HAP-1 (cell line): ENCODE results near the gene FNDC1.

ENCODE experiments used
- DNase-seq, 2 experiments: peaks; one replicate each; pipeline ENCODE4 v3.0.0-alpha.2; 2016 to 2020; ENCODE audit warnings: low spot score in 2 of 2
- H3K27me3 ChIP-seq: fragments of 250-450 bp; sonication (Bioruptor Pico); 2 replicates; pipeline ENCODE4 v1.5.1; 2020; ENCODE audit warnings: low read depth, mild to moderate bottlenecking, moderate library complexity
- H3K36me3 ChIP-seq: fragments of 250-450 bp; sonication (Bioruptor Pico); replicated peaks from 2 replicates; pipeline ENCODE4 v1.5.1; 2020; ENCODE audit warnings: mild to moderate bottlenecking
- H3K4me1 ChIP-seq: fragments of 250-450 bp; sonication (Bioruptor Pico); 2 replicates; pipeline ENCODE4 v1.5.1; 2020; ENCODE audit warnings: mild to moderate bottlenecking
- H3K4me3 ChIP-seq: fragments of 250-450 bp; sonication (Bioruptor Pico); 2 replicates; pipeline ENCODE4 v1.5.1; 2020; ENCODE audit warnings: mild to moderate bottlenecking, moderate library complexity
- H3K9me3 ChIP-seq: fragments of 250-450 bp; sonication (Bioruptor Pico); 2 replicates; pipeline ENCODE4 v1.5.1; 2020; ENCODE audit warnings: mild to moderate bottlenecking, moderate library complexity
- in situ Hi-C: fragments of 300-500 bp; cut with MboI; formaldehyde crosslinking; loops from 3 replicates; pipeline ENCODE4 v1.14.3; 2020; ENCODE audit warnings: low sequenced_read_pairs, inconsistent platforms, mixed read lengths

The FNDC1 gene

DNA sequence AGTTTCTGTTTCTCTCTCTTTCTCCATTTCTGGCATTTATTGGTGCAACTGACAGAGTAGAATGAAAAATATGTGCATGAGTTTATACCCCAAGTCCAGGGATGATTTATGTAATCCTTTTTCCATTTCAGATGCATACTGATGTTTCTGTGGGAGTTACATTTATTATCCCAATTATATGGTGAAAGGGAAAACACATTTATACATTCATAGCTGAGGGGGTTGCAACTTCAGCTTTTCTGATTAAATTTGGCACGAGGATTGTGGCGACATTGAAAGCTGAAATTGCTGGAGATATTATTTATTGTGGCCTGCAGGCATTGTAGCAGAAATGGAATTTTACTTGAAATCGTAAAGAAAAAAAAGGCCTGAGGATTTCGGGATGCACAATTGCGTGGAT is 31.5 kb upstream of the FNDC1 start:
- Histone ChIP-seq H3K4me3 (no peak overlapping the region), H3K36me3 (no peaks in the 10 kb centered on the region), H3K4me1 (no peaks in the 10 kb centered on the region), H3K9me3 (no peaks in the 10 kb centered on the region), H3K27me3 (peaks cover 13% of the 10 kb centered on the region)
- no peak for DNase-seq
- in situ Hi-C loops: no loop called here

DNA sequence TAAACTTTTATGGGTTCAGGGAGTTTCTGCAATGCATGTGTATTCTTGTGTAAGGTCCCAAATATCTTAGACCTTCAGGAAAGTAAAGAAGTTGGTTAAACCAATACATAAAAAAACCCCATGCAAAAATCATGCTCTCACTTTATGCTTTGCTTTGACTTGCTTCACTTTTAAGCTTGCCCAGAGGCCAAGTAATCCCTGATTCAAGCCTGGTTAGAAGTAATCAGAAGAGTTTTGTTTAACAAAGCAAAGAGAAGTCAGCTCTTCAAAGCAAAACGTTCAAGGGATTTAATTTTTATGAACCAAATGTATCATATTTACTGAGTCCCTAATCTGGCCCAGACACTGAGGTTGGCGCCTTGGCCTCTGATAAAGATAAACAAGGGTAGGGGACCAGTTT is 26.7 kb upstream of the FNDC1 start:
- Histone ChIP-seq H3K27me3 (peaks cover 13% of the 10 kb centered on the region), H3K36me3 (no peaks in the 10 kb centered on the region), H3K4me3 (no peak overlapping the region), H3K9me3 (no peaks in the 10 kb centered on the region), H3K4me1 (no peaks in the 10 kb centered on the region)
- in situ Hi-C loops: no loop called here
- DNase-seq: no peak

DNA sequence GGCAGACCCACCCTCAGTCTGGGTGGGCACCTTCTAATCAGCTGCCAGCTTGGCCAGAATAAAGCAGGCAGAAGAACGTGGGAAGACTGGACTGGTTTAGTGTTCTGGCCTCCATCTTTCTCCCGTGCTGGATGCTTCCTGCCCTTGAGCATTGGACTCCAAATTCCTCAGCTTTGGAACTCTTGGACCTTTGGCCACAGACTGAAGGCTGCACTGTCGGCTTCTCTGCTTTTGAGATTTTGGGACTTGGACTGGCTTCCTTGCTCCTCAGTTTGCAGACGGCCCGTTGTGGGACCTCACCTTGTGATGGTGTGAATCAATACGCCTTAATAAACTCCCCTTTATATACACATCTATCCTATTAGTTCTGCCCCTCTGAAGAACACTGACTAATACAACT is 20.6 kb upstream of the FNDC1 start:
- in situ Hi-C loops: no loop called here
- Histone ChIP-seq H3K4me1 (no peaks in the 10 kb centered on the region), H3K36me3 (no peaks in the 10 kb centered on the region), H3K4me3 (no peak overlapping the region), H3K27me3 (peaks cover 10% of the 10 kb centered on the region), H3K9me3 (no peaks in the 10 kb centered on the region)
- no peak for DNase-seq

DNA sequence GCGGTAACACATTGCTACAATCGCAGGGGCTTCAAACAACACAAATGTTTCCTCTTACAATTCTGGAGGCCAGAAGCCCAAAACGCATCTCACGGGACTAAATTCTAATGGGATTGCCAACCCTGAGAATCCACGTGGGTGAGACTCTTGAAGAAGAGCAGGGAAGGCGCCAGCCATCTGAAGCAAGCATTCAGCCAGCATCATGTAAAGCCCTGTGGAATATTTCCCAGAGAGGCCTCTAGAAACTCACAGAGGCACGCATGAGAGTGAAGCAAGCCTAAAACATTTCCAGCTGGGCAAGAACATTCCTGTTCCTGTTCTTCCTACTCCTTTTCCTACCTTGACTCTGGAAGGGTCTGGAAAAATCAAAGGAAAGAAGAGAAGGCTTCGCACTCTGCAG is 19.6 kb upstream of the FNDC1 start:
- H3K36me3 ChIP-seq: no peaks in the 10 kb centered on the region
- in situ Hi-C loops: no loop called here
- no peak overlapping the region for H3K4me3 ChIP-seq
- no peaks in the 10 kb centered on the region for H3K9me3 ChIP-seq
- H3K4me1 ChIP-seq: no peaks in the 10 kb centered on the region
- H3K27me3 ChIP-seq: peaks cover 10% of the 10 kb centered on the region
- DNase-seq: no peak

DNA sequence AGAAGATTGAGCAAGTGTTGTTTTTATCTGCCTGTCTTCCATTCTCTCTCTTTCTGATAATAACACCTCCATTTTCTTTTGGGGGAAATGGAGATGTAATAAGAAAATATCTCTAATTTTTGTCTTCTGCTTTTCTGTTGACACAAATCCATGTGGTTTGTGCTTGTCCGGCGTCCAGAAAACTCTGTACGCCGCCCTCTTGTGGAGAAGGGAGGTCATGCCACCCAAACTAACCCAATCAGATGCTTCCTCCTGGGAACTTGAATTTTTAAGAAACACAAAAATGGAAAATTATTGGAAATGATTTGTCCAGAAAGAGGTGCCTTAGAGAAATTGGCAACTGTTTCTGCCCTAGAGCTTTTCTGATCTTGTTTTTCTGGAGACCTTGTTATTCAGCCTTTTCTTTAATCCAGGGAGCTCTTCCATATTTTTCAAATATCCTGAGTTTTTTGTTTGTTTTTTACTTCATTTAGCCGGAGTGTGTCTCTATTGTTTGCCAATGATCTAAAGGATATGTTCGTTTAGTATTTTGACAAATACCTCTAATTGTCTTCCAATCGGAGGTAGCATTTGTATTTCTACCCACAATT is 17.8 kb upstream of the FNDC1 start:
- Histone ChIP-seq H3K4me1 (no peaks in the 10 kb centered on the region), H3K27me3 (peaks cover 4% of the 10 kb centered on the region), H3K9me3 (no peaks in the 10 kb centered on the region), H3K4me3 (no peak overlapping the region), H3K36me3 (no peaks in the 10 kb centered on the region)
- peak in 1 of 2 experiments; percentile 72 for DNase-seq
- in situ Hi-C loops: no loop called here

DNA sequence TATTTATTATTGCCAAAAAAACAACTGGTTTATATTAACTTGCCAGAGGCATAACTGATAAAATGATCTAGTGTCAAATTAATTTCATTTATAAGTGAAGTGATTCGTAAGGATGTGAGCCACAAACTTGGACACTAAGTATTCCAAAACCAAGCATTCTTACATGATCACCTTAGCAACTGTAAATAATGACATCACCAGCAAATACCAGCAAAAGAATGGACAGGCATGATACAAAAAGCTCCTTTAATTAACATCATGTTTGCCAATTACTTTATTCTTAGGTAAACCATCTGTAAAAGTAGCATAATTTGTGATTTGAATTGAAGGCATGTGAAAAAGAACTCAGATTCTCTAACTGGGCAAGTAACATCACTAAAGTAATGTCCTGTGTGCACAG is 17.2 kb upstream of the FNDC1 start:
- Histone ChIP-seq H3K9me3 (no peaks in the 10 kb centered on the region), H3K4me1 (no peaks in the 10 kb centered on the region), H3K27me3 (0 out of 2 replicates have a peak, but pooled peaks cover 3% of the 10 kb centered on the region), H3K4me3 (no peak overlapping the region), H3K36me3 (no peaks in the 10 kb centered on the region)
- in situ Hi-C loops: no loop called here
- DNase-seq: no peak

DNA sequence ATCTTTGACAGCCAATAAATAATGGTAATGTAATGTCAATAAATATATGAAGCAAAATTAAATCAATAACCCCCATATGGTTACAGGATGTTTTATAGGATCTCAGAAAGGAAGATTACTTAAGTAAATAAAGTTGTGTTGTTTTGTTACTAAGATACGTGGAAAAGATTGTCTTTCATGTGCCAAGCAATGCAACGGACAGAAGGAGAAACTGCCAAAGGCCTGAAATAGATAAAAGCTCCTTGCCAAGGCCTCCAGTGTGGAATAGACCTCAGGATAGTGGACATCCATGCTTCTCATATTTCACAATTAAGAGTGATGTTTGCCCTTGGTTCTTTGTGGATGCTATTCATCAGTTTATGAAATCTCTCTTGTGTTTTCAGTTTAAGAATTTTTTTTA is 16.4 kb upstream of the FNDC1 start:
- in situ Hi-C loops: no loop called here

DNA sequence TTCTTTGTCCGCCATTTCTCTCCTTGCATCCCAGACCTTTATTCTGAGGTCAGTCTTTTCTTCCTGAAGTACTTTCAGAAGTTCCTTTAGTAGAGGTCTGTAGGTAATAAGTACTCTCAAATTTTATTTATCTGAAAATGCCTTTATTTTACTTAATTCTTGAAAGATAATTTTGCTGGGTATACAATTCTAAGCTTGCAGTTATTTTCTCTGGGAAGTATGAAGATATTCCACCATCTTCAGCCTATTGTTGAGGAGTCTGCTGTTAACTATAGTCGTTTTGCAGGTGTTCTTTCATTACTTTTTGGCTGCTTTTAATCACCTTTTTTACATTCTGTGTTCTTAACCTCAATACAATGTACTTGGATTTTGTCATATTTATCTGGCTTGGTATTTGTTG is 13.5 kb upstream of the FNDC1 start:
- DNase-seq: no peak
- in situ Hi-C loops: no loop called here
- Histone ChIP-seq H3K4me1 (no peaks in the 10 kb centered on the region), H3K9me3 (no peaks in the 10 kb centered on the region), H3K36me3 (no peaks in the 10 kb centered on the region), H3K27me3 (0 out of 2 replicates have a peak, but pooled peaks cover 3% of the 10 kb centered on the region), H3K4me3 (no peak overlapping the region)

More for the DNA sequence above, 16.4 kb upstream of the FNDC1 start:
- Histone ChIP-seq H3K36me3 (no peaks in the 10 kb centered on the region), H3K27me3 (0 out of 2 replicates have a peak, but pooled peaks cover 3% of the 10 kb centered on the region), H3K9me3 (no peaks in the 10 kb centered on the region), H3K4me3 (no peak overlapping the region), H3K4me1 (no peaks in the 10 kb centered on the region)
- DNase-seq: no peak

DNA sequence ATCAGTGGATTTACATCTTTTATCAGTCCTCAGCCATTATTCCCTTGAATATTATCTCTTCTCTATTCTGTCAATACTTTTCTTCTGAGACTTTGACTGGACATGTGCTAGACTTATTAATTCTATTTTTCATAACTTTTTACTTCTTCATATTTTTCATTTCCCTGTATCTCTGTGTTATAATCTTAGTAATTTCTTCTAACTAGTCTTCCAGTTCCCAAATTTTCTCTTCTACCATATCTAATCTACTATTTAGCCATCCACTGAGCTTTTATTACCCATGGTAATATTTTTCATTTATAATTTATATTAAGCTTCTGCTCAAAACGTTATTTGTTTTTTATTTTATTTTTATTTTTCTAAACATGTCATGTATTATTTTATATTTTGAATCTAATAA is 13.1 kb upstream of the FNDC1 start:
- no peak for DNase-seq
- H3K36me3 ChIP-seq: no peaks in the 10 kb centered on the region
- no peaks in the 10 kb centered on the region for H3K4me1 ChIP-seq
- in situ Hi-C loops: no loop called here
- H3K27me3 ChIP-seq: 0 out of 2 replicates have a peak, but pooled peaks cover 3% of the 10 kb centered on the region
- no peaks in the 10 kb centered on the region for H3K9me3 ChIP-seq
- no peak overlapping the region for H3K4me3 ChIP-seq

DNA sequence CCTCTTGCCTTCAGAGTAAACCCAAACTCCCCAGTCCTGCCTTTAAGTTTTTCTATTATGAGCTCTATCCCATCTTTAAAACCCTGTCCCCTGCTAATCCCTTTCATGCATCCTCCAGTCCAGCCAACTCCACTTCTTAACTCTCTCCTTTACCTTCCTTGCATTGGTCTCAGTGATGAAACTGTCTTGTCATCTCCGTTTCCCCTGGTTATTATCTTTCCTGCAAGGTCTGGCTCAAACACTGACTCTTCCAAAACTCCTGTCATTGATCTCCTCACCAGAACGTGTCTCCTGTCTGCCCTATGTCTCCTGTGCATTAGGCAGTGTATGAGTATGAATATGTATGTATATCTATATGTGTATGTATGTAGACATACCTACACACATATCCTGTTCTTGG is 11.8 kb upstream of the FNDC1 start:
- Histone ChIP-seq H3K27me3 (no peaks in the 10 kb centered on the region), H3K4me1 (no peaks in the 10 kb centered on the region), H3K36me3 (no peaks in the 10 kb centered on the region), H3K4me3 (no peak overlapping the region), H3K9me3 (no peaks in the 10 kb centered on the region)
- in situ Hi-C loops: no loop called here
- no peak for DNase-seq

DNA sequence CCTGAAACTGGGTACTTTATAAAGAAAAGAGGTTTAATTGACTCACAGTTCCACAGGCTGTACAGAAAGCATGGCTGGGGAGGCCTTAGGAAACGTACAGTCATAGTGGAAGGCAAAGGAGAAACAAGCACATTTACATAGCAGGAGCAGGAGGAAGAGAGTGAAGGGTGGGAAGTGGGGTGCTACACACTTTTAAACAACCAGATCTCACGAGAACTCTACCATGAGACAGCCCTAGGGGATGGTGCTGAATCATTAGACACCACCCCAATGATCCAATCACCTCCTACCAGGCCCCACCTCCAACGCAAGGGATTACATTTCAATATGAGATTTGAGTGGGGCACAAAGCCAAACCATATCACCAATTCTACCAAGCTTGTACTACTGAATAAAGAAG is 7.4 kb upstream of the FNDC1 start:
- Histone ChIP-seq H3K4me3 (no peak overlapping the region), H3K9me3 (no peaks in the 10 kb centered on the region), H3K4me1 (no peaks in the 10 kb centered on the region), H3K36me3 (no peaks in the 10 kb centered on the region), H3K27me3 (peaks cover 3% of the 10 kb centered on the region; the same call in 1 of the 2 replicates)
- no peak for DNase-seq
- in situ Hi-C loops: no loop called here

DNA sequence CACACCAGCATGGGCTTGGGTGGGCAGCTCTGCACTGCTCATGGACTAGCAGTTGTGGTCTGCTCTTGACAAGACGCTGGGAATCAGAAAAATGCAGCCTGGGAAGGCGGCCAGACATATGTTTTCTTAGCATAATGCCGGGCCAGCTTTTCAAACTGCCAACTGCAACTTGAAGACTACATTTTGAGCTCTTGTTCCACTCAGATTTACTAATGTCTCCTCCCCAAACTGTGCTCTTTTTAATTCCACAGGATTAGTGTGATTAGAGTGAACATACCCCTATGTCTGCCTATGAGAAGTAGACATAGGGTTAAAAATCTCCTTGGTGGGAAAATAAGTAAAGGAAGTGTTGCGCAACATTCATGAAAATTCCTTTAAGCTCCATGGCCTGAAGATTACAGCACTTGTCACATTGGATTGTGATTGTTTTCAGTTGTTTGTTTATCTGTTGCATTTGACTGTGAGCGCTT is 5.3 kb upstream of the FNDC1 start:
- H3K4me3 ChIP-seq: no peak overlapping the region
- in situ Hi-C loops: no loop called here
- peaks cover 12% of the 10 kb centered on the region for H3K27me3 ChIP-seq
- no peaks in the 10 kb centered on the region for H3K4me1 ChIP-seq
- no peak for DNase-seq
- H3K9me3 ChIP-seq: no peaks in the 10 kb centered on the region
- H3K36me3 ChIP-seq: no peaks in the 10 kb centered on the region

DNA sequence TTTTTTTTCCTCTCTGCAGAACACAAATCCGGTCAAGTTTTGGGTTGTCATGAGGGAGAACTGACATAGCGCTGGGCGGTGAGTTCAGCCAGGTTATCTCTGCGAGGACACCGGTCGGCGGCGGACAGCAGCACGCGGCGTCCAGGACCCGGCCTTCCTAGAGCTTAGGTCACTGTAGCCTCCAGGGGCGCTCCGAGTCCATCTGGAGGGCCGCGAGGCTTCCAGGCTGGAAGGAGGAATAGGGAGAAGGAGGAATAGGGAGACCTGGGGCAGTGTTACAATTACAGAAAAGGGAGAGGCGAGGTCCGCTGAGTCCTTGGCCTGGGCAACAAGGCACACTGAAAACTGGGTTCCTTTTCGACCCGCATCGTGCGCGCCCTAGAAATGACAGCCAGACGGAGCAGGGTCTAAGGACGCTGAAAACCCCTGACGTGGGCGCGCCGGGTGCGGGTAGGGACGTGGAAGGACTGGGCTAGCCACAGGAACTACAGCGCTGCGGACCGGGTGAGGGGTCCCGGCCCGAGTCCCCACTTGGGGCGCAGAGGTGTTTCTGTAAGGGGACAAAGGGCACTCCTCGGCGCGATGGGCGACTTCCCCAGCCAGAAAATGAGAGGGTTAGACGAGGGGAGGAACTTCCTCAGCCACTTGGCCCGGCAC is 536 bp upstream of the FNDC1 start:
- no peaks in the 10 kb centered on the region for H3K36me3 ChIP-seq
- H3K27me3 ChIP-seq: peaks cover 47% of the 10 kb centered on the region
- peak overlapping the region; percentile 9 for H3K4me3 ChIP-seq
- H3K9me3 ChIP-seq: no peaks in the 10 kb centered on the region
- peak in 1 of 2 experiments; percentile 39 for DNase-seq
- in situ Hi-C loops: no loop called here
- H3K4me1 ChIP-seq: no peaks in the 10 kb centered on the region

DNA sequence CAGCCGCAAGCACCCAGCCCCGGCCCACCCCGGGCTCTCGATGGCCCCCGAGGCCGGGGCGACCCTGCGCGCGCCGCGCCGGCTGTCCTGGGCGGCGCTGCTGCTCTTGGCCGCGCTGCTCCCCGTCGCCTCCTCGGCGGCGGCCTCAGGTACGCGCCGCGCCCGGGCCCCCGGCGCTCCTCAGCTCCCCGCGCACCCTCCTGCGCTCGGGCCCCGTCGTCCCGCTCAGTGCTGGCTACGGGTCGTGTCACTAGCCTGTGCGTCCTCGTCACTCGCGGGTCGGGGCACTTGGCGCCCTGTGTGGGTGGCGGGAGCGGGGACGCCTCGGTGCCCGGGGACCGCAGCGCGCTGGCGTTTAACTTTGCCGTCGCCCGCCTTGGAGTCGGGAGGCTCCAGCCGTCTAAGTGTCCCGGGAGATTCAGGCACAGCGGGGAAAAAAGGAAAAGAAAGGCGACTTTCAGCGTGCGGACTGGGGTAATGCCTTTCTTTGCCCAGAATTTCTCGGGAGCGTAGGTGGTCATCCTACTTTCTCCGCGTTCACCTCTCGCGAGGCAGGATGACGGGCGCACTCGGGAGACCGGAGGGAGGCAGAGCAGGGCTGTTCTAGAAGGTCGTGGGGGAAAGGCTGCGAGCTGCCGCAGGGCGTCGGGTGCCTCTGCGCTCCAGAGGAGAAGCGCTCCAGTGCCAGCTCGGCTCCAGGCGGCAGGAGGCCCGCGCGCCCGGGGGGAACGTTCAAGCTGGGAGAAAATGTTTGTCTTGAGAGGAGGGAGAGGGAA is 545 bp downstream of the FNDC1 start:
- no peaks in the 10 kb centered on the region for H3K9me3 ChIP-seq
- peak overlapping the region; percentile 20 for H3K4me3 ChIP-seq
- in situ Hi-C loops: loop anchor here (10.0 kb wide), 2 partner anchors 295 to 475 kb away; no protein-coding TSS in a partner anchor
- H3K36me3 ChIP-seq: no peaks in the 10 kb centered on the region
- H3K4me1 ChIP-seq: no peaks in the 10 kb centered on the region
- peak in 1 of 2 experiments; percentile 43 for DNase-seq
- peaks cover 58% of the 10 kb centered on the region for H3K27me3 ChIP-seq
